HepG2 (cell line): ENCODE measurements around the gene GORASP2. TPM values are rescaled to one million over a fixed set of nuclear protein-coding genes. Genes with fewer than 3 reads are reported as not detected.
A peak's percentile ranks its signal among the peaks of the same experiment; 100 is the strongest.

Experiments used
- ATAC-seq: fragments of 200-7000 bp; cut with Tn5 transposase; 3 replicates; pipeline ENCODE4 v1.9.1; 2020; ENCODE audit warnings: mild to moderate bottlenecking, moderate library complexity
- BruUV-seq: library from RNA; stranded (reverse); fragments of 400-500 nt; replicated peaks from 2 replicates; lab custom pipeline; 2021; lab: Mats Ljungman, UMichigan
- CTCF ChIA-PET: fragments of 300-600 bp; formaldehyde crosslinking; extraction: SDS; loops from one replicate; lab custom pipeline; 2021; ENCODE audit warnings: low total read pairs, inconsistent platforms, low intra/inter-chr PET ratio; lab: Yijun Ruan, JAX
- POLR2A ChIA-PET: fragments of 350-600 bp; sonication (Branson Sonifier 250); formaldehyde crosslinking; loops from one replicate; lab custom pipeline; 2020; ENCODE audit warnings: antibody characterized with exemption, inconsistent platforms; lab: Yijun Ruan, JAX
- DNase-seq: peaks from one replicate; pipeline ENCODE4 v3.0.0-alpha.2; 2015; ENCODE audit warnings: low spot score
- FAIRE-seq: peaks from 3 replicates; lab custom pipeline; 2011; peaks lifted over from hg19 to GRCh38; lab: Jason Lieb, UNC
- H2AFZ ChIP-seq: one replicate; pipeline ENCODE4 v1.6.1; 2011; ENCODE audit warnings: low read length, inconsistent platforms
- H3K27ac ChIP-seq: fragments of 300-600 bp; 3 replicates; pipeline ENCODE4 v1.8.0; 2011; ENCODE audit warnings: mixed run types, mild to moderate bottlenecking, mixed read lengths, low read length, inconsistent platforms; ENCODE audit not compliant: insufficient read depth; ENCODE audit errors: extremely low read length
- H3K27me3 ChIP-seq, 2 experiments: fragments of 200-600 bp in 1 of 2; 2 replicates in 1 of 2; 3 replicates in 1 of 2; pipeline versions ENCODE4 v1.6.0 to v1.8.0; 2011; ENCODE audit warnings: low read length in 2 of 2, mild to moderate bottlenecking in 2 of 2, moderate library complexity in 2 of 2, inconsistent platforms in 1 of 2; ENCODE audit not compliant: insufficient read depth in 2 of 2, control insufficient read depth in 1 of 2
- H3K36me3 ChIP-seq, 2 experiments: fragments of 200-600 bp in 1 of 2; replicated peaks in 1 of 2; 2 replicates in 1 of 2; 3 replicates in 1 of 2; pipeline versions ENCODE4 v1.5.1 to v1.8.0; 2011; ENCODE audit warnings: low read length in 2 of 2, inconsistent platforms in 1 of 2; ENCODE audit not compliant: insufficient read depth in 2 of 2, control insufficient read depth in 1 of 2
- H3K4me1 ChIP-seq: 2 replicates; pipeline ENCODE4 v1.5.1; 2012; ENCODE audit warnings: low read length, inconsistent platforms; ENCODE audit not compliant: insufficient read depth
- H3K4me2 ChIP-seq: 2 replicates; pipeline ENCODE4 v1.6.0; 2011; ENCODE audit warnings: low read depth, low read length, inconsistent platforms
- H3K4me3 ChIP-seq, 3 experiments: fragments of 200-600 bp in 1 of 3; sonication (generic), shearing (Covaris generic) in 1 of 3; replicated peaks in 1 of 3; 2 replicates each; pipeline ENCODE4 v1.5.1; 2011 to 2016; ENCODE audit warnings: low read length in 3 of 3, inconsistent platforms in 2 of 3, low read depth in 2 of 3, mild to moderate bottlenecking in 2 of 3, control low read depth in 1 of 3, mixed read lengths in 1 of 3; ENCODE audit not compliant: insufficient read depth in 1 of 3
- H3K79me2 ChIP-seq: one replicate; pipeline ENCODE4 v1.6.1; 2011; ENCODE audit warnings: low read length, inconsistent platforms; ENCODE audit not compliant: insufficient read depth
- H3K9ac ChIP-seq: 2 replicates; pipeline ENCODE4 v1.6.0; 2011; ENCODE audit warnings: mild to moderate bottlenecking, low read depth, low read length, inconsistent platforms; ENCODE audit not compliant: insufficient read depth
- H3K9me3 ChIP-seq: 2 replicates; pipeline ENCODE4 v1.5.1; 2012; ENCODE audit warnings: mild to moderate bottlenecking, low read length
- H4K20me1 ChIP-seq: 2 replicates; pipeline ENCODE4 v1.6.0; 2011; ENCODE audit warnings: inconsistent platforms, mild to moderate bottlenecking, low read length, moderate library complexity; ENCODE audit not compliant: insufficient read depth
- ARHGAP35 ChIP-seq: sonication (generic); formaldehyde crosslinking; IDR thresholded peaks from 2 replicates; pipeline ENCODE4 v1.9.0; 2022; ENCODE audit warnings: mild to moderate bottlenecking, inconsistent platforms, moderate library complexity, missing genetic modification reagents, borderline replicate concordance
- ATF7 ChIP-seq, 2 experiments: fragments of 450-650 bp in 1 of 2; sonication (generic) in 1 of 2; formaldehyde crosslinking in 1 of 2; IDR thresholded peaks; 2 replicates each; pipeline versions ENCODE4 v1.4.0 to v1.6.1; 2016 to 2020; ENCODE audit warnings: antibody characterized with exemption in 1 of 2, mild to moderate bottlenecking in 1 of 2, missing genetic modification reagents in 1 of 2
- BCLAF1 ChIP-seq: fragments of 450-650 bp; IDR thresholded peaks from 2 replicates; pipeline ENCODE4 v1.6.1; 2017; ENCODE audit warnings: mild to moderate bottlenecking
- CENPBD1 ChIP-seq: sonication (generic); formaldehyde crosslinking; IDR thresholded peaks from 2 replicates; pipeline ENCODE4 v1.8.0; 2022; ENCODE audit warnings: missing genetic modification reagents, low read depth, mild to moderate bottlenecking, borderline replicate concordance
- CREB1 ChIP-seq, 2 experiments: fragments of 450-650 bp in 1 of 2; IDR thresholded peaks; 2 replicates each; pipeline ENCODE4 v1.6.1; 2016 to 2017; ENCODE audit warnings: control low read depth in 1 of 2, mild to moderate bottlenecking in 1 of 2, missing compliant biosample characterization in 1 of 2, missing genetic modification characterization in 1 of 2
- IKZF1 ChIP-seq: fragments of 450-650 bp; IDR thresholded peaks from 2 replicates; pipeline ENCODE4 v1.7.1; 2016
- MATR3 ChIP-seq: sonication (generic); formaldehyde crosslinking; IDR thresholded peaks from 2 replicates; pipeline ENCODE4 v1.4.0; 2020; ENCODE audit warnings: missing genetic modification reagents
- MED1 ChIP-seq: sonication (generic); formaldehyde crosslinking; IDR thresholded peaks from 2 replicates; pipeline ENCODE4 v1.4.0; 2020; ENCODE audit warnings: missing genetic modification reagents
- MTF2 ChIP-seq: sonication (generic); formaldehyde crosslinking; IDR thresholded peaks from 2 replicates; pipeline ENCODE4 v1.5.0; 2020; ENCODE audit warnings: missing genetic modification reagents, borderline replicate concordance
- RXRB ChIP-seq: IDR thresholded peaks from 2 replicates; pipeline ENCODE4 v1.6.1; 2016; ENCODE audit warnings: borderline replicate concordance, missing genetic modification reagents, missing compliant biosample characterization
- THRA ChIP-seq: sonication (generic); formaldehyde crosslinking; IDR thresholded peaks from 2 replicates; pipeline ENCODE4 v1.4.0; 2020; ENCODE audit warnings: missing genetic modification reagents, borderline replicate concordance
- ZBTB25 ChIP-seq: IDR thresholded peaks from 2 replicates; pipeline ENCODE4 v1.6.1; 2018; ENCODE audit warnings: missing genetic modification reagents
- WGBS: methylation state at CpG from one replicate; pipeline ENCODE4 v1.1.6; 2017; ENCODE audit warnings: low lambda C conversion rate; 5-methylcytosine and 5-hydroxymethylcytosine counted together
- in situ Hi-C: cut with HindIII; loops from 2 replicates; pipeline ENCODE4 v1.10.0; 2017; ENCODE audit warnings: low pct_unique_long_range_greater_than_20kb; ENCODE audit not compliant: extremely low pct_ligation_motif_present
- intact Hi-C: fragments of 100-400 bp; cut with micrococcal nuclease; formaldehyde crosslinking; loops from one replicate; pipeline ENCODE4 v1.10.0; 2022; ENCODE audit not compliant: unreplicated experiment
- polyA plus RNA-seq, 8 experiments: library from polyadenylated mRNA; depleted of rRNA in 3 of 8; stranded (reverse) in 7 of 8; unstranded in 1 of 8; fragments of >200 nt; fragmentation: Illumina TruSeq in 4 of 8; extraction: Trizol in 4 of 8; gene quantifications; 2 replicates each; pipeline versions ENCODE4 v1.2.1 to v1.2.3, GENCODE V29; 2011 to 2016; ENCODE audit warnings: low read depth in 4 of 8, missing spikeins in 1 of 8, mixed read lengths in 1 of 8; ENCODE audit not compliant: insufficient read depth in 1 of 8
- total RNA-seq, 5 experiments: library from RNA; depleted of rRNA; stranded (reverse); fragments of >200 nt; fragmentation: Illumina TruSeq; extraction: Trizol; gene quantifications; 2 replicates each; pipeline ENCODE4 v1.2.3, GENCODE V29; 2016; ENCODE audit warnings: low read depth in 1 of 5

GORASP2 gene
- total and polyA plus RNA-seq, 2 of the 13 experiments (the other 11 are each of a cell fraction or from before 2014, with no cell fraction given): 103 to 239 TPM

- TF ChIP-seq THRA (CRISPR knock-in tag) (no peak), BCLAF1 (no peak), ZBTB25 (CRISPR knock-in tag) (no peak), RXRB (no peak), ARHGAP35 (no peak)
Measured at GRCh38 chr2:170950221-170950761, 21.2 kb downstream of the GORASP2 start (continued).

GRCh38 chr2:170953941-170954340, 24.9 kb downstream of the GORASP2 start:
- DNase-seq (no peak), ATAC-seq (no peak), FAIRE-seq (no peak)
- peaks cover under 1% of the 10 kb centered on the region for H3K79me2 ChIP-seq
- no peaks in the 10 kb centered on the region for H3K27me3 ChIP-seq
- no peak overlapping the region for H3K27ac ChIP-seq
- intact Hi-C loops: no loop called here
- H3K4me2 ChIP-seq: no peak overlapping the region
- BruUV-seq: no TSS peak
- WGBS: 71% methylated on average over 4 of the region's 4 CpGs
- no peaks in the 10 kb centered on the region for H3K4me1 ChIP-seq
- in situ Hi-C loops: no loop called here
- H3K9ac ChIP-seq: no peak overlapping the region
- H3K9me3 ChIP-seq: no peaks in the 10 kb centered on the region
- H3K4me3 ChIP-seq: no peak overlapping the region
- peaks cover 42 to 91% of the 10 kb centered on the region in 2 experiments for H3K36me3 ChIP-seq
- CTCF ChIA-PET: no interaction called here
- POLR2A ChIA-PET: no interaction called here
- TF ChIP-seq MATR3 (no peak), IKZF1 (0 out of 2 replicates have a peak, but pooled peaks have one; percentile 8), CREB1 (IDR thresholded peaks at IDR 0.05) (peak; percentile 63), CREB1 (CRISPR knock-in tag; IDR thresholded peaks at IDR 0.05) (no peak), MTF2 (CRISPR knock-in tag) (no peak), CENPBD1 (no peak), MED1 (CRISPR knock-in tag) (no peak), ATF7 (IDR thresholded peaks at IDR 0.05) (peak; percentile 94), ATF7 (CRISPR knock-in tag; IDR thresholded peaks at IDR 0.05) (no peak)
- H4K20me1 ChIP-seq: peaks cover 2% of the 10 kb centered on the region; the same call in 1 of the 2 replicates
- no peak overlapping the region for H2AFZ ChIP-seq
